Cardiac muscle cell (in vitro differentiated cells and primary cell): Measurements from ENCODE around the gene DGUOK. TPM values are rescaled to one million over a fixed set of nuclear protein-coding genes. Genes with fewer than 3 reads are reported as not detected.
"Not testable (repeated sequence)": the region's sequence is repeated elsewhere in the genome, so short reads cannot be mapped to it uniquely, and the experiment has no call there.

ENCODE experiments used
- DNase-seq, 2 donors: peaks; one replicate each; pipeline versions ENCODE4 v3.0.0 to v3.0.0-alpha.2; 2010 to 2017; ENCODE audit warnings: low read depth in 1 of 2, low spot score in 1 of 2
- H3K27ac ChIP-seq: fragments of 200-600 bp; sonication (generic); 2 replicates; pipeline ENCODE4 v1.5.1; 2016
- H3K27me3 ChIP-seq: fragments of 200-600 bp; sonication (generic); 2 replicates; pipeline ENCODE4 v1.6.0; 2016; ENCODE audit warnings: control low read depth
- H3K36me3 ChIP-seq: fragments of 200-600 bp; sonication (generic); 2 replicates; pipeline ENCODE4 v1.5.1; 2016; ENCODE audit warnings: control low read depth
- H3K4me1 ChIP-seq: fragments of 200-600 bp; sonication (generic); 2 replicates; pipeline ENCODE4 v1.8.1; 2017; ENCODE audit warnings: low read depth, mild to moderate bottlenecking, mixed run types
- H3K4me3 ChIP-seq: fragments of 200-600 bp; sonication (generic); 2 replicates; pipeline ENCODE4 v1.5.1; 2016; ENCODE audit warnings: mild to moderate bottlenecking
- H3K9me3 ChIP-seq: fragments of 200-600 bp; sonication (generic); 2 replicates; pipeline ENCODE4 v1.5.1; 2017; ENCODE audit warnings: low read depth, mild to moderate bottlenecking, control low read depth
- polyA plus RNA-seq: library from polyadenylated mRNA; unstranded; fragments of >200 nt; fragmentation: Nextera tagmentation; extraction: Ambion mirVana; gene quantifications from 2 replicates; pipeline ENCODE4 v1.2.1, GENCODE V29; 2016
- total RNA-seq: library from RNA; depleted of rRNA; stranded (reverse); fragments of >200 nt; gene quantifications from 2 replicates; pipeline ENCODE4 v1.2.3, GENCODE V29; 2016
- TF ChIP-seq, protein P1 (sequence below): IDR thresholded peaks from 2 replicates; pipeline ENCODE4 v1.5.1; 2012; ENCODE audit warnings: low read depth, mild to moderate bottlenecking, low read length

The DGUOK gene
- total and polyA plus RNA-seq, 2 experiments from 2014 or later, result 51.9 to 127 TPM

DNA sequence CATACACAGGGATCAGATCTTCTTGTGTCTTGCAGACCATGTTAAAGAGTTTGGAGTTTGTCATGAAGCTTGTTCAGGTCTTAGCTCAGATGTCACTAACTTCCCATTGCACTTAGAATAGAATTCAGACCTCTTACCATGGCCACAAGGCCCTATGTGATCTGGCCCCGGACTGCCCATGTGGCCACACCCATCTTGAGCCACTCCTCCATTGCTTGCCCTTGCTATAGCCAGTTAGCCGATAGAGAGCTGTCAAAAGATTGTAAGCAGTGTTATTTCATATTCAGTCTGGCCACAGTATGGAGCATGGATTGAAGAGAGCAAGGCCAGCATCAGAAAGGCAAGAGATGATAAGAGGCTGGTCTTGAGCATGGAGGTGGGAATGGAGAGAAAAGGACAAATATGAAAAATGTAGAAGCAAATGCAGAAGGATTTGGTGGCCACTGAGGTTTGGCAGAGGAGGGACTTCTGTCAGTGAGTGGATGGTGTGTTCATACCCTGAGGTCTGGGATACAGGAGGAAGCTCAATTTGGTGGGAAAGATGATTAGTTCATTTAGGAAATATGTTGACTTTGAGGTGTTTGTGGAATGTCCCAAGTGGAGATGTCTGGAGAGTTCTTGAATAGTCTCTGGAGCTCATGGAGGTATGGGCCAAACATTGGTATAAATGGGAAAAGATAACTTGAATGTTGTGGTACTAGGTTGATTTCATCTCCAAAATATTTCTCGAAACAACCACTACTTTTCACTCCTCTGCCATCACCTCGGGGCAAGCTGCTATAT, 10.6 kb downstream of the DGUOK start:
- TF ChIP-seq, protein P1, sequence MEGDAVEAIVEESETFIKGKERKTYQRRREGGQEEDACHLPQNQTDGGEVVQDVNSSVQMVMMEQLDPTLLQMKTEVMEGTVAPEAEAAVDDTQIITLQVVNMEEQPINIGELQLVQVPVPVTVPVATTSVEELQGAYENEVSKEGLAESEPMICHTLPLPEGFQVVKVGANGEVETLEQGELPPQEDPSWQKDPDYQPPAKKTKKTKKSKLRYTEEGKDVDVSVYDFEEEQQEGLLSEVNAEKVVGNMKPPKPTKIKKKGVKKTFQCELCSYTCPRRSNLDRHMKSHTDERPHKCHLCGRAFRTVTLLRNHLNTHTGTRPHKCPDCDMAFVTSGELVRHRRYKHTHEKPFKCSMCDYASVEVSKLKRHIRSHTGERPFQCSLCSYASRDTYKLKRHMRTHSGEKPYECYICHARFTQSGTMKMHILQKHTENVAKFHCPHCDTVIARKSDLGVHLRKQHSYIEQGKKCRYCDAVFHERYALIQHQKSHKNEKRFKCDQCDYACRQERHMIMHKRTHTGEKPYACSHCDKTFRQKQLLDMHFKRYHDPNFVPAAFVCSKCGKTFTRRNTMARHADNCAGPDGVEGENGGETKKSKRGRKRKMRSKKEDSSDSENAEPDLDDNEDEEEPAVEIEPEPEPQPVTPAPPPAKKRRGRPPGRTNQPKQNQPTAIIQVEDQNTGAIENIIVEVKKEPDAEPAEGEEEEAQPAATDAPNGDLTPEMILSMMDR, result no peak
- peaks cover 2% of the 10 kb centered on the region for H3K36me3 ChIP-seq
- no peaks in the 10 kb centered on the region for H3K4me1 ChIP-seq
- no peaks in the 10 kb centered on the region for H3K9me3 ChIP-seq
- no peak overlapping the region for H3K4me3 ChIP-seq
- H3K27me3 ChIP-seq, result no peaks in the 10 kb centered on the region
- no peak for DNase-seq
- H3K27ac ChIP-seq, result no peak overlapping the region

DNA sequence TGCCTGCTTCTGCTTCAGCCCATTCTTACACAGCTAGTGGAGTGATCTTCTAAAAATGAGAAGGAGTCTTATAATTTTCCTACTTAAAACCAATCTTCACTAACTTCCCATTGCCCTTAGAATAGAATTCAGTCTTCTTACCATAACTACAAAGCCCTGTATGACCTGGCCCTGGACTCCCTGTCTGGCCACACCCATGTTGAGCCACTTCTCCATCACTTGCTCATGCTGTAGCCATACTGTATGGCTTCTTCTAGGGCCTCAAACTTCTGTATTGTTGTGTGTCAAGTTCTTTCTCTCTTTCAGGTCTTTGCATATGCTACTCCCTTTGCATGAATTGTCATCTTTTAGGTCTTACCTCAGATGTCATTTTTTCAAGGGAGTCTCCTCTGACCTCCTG, 11.2 kb downstream of the DGUOK start:
- Histone ChIP-seq H3K36me3 (peaks cover 2% of the 10 kb centered on the region), H3K4me1 (no peaks in the 10 kb centered on the region), H3K9me3 (no peaks in the 10 kb centered on the region), H3K4me3 (no peak overlapping the region), H3K27ac (no peak overlapping the region), H3K27me3 (no peaks in the 10 kb centered on the region)
- DNase-seq, result no peak
- TF ChIP-seq, protein P1, result no peak

DNA sequence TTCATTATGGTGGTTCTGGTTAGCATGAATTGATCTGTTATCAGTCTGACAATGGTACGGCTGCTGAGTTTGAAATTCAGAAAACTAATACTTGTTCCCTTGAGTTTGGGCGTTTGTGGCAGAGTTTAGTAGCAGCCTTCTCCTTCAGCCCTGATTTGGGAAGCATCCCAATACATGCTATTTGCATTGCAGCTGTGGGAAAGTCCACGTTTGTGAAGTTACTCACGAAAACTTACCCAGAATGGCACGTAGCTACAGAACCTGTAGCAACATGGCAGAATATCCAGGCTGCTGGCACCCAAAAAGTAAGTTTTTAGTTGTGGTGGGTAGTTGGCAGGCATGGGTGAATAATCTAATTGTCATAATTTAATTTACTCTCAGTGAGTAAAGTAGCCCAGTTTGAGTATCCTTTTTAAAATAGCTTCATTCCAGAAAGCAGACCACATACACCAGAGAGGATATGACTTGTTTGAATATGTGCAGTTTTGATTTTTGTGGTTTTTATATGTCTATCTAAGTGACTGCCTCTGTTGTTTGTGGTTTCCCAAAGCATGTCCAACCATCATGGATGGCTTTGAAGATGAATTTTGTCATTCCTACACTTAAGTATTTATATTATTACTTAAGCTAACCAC, 12.2 kb downstream of the DGUOK start:
- no peak overlapping the region for H3K4me3 ChIP-seq
- H3K4me1 ChIP-seq, result no peaks in the 10 kb centered on the region
- H3K27ac ChIP-seq, result no peak overlapping the region
- H3K36me3 ChIP-seq, result peaks cover 2% of the 10 kb centered on the region
- peak in 1 of 2 donors; percentile 49 for DNase-seq
- no peaks in the 10 kb centered on the region for H3K9me3 ChIP-seq
- TF ChIP-seq, protein P1, result no peak
- no peaks in the 10 kb centered on the region for H3K27me3 ChIP-seq

DNA sequence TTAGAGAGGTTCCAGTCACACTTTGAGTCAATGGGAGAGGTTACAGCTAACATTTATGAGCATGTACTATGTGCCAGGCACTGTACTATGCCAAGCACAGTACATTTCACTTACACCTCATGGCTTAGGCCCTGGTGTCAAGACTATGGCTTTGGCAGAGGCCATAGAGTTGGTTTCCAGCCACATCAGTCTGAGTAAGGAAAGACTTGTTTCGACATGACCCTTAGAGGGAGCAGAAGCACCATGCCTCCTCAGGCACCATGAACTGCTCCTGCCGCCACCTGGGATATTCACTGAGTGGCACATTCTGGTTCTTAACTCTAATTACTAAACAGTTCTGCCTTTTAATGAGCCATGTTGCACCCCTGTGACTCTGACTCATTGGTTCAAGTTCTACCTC, 12.7 kb downstream of the DGUOK start:
- H3K9me3 ChIP-seq, result no peaks in the 10 kb centered on the region
- peak in 1 of 2 donors; percentile 41 for DNase-seq
- no peak overlapping the region for H3K4me3 ChIP-seq
- H3K27me3 ChIP-seq, result no peaks in the 10 kb centered on the region
- TF ChIP-seq, protein P1, result peak; percentile 2
- H3K27ac ChIP-seq, result no peak overlapping the region
- peaks cover 2% of the 10 kb centered on the region for H3K36me3 ChIP-seq
- H3K4me1 ChIP-seq, result no peaks in the 10 kb centered on the region

DNA sequence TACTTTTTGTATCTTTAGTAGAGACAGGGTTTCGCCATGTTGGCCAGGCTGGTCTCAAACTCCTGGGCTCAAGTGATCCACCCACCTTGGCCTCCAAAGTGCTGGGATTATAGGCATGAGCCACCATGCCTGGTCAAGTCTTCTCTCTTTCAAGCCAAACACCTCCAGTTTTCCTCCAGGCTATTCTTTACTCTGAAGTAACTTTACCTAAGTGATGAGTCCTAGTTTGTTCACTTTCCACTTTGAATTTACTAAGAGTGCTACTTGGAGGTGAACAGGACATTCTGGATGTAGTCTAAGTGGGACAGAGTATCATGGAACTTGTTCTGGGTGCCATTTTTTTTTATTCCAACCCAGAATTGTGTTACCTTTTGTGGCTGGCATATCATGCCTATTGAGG, 13.4 kb downstream of the DGUOK start:
- not testable (repeated sequence) for H3K4me1 ChIP-seq, H3K9me3 ChIP-seq, H3K27me3 ChIP-seq, H3K4me3 ChIP-seq, H3K36me3 ChIP-seq, H3K27ac ChIP-seq, DNase-seq

DNA sequence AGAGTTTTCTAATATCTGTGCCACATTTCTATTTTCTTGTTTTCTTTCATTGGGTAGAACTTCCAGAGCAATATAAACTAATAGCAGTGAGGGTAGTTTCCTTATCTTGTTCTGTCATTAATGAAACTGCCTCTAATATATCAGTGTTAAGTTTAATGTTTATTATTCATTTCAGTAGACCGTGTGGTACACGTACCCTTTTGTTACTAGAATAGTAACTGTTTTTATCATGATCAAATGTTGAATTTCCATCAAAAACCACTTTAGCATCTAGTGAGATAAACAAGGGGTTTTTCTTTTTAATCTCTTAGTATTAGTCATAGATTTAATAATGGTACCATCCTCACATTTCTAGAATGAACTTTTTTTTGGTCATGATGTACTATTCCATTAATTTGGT, 16.0 kb downstream of the DGUOK start:
- H3K4me3 ChIP-seq, result no peak overlapping the region
- DNase-seq, result no peak
- TF ChIP-seq, protein P1, result no peak
- no peak overlapping the region for H3K27ac ChIP-seq
- no peaks in the 10 kb centered on the region for H3K9me3 ChIP-seq
- H3K36me3 ChIP-seq, result peaks cover 8% of the 10 kb centered on the region
- H3K4me1 ChIP-seq, result no peaks in the 10 kb centered on the region
- H3K27me3 ChIP-seq, result no peaks in the 10 kb centered on the region
